Amygdala (tissue), 56 donors: ENCODE results near the gene RASSF5.

Experiments
- DNase-seq, 56 donors: peaks; one replicate each; lab custom pipeline; 2025; lab: John Stamatoyannopoulos, UW

RASSF5 gene

GRCh38 chr1:206559672-206559995 is 52.3 kb downstream of the RASSF5 start:
- DNase-seq, result no peak

GRCh38 chr1:206560007-206560716 is 52.8 kb downstream of the RASSF5 start:
- DNase-seq, result no peak

GRCh38 chr1:206563367-206564207 is 56.3 kb downstream of the RASSF5 start:
- DNase-seq, result no peak

- DNase-seq, result no peak
These were observed 58.7 kb downstream of the RASSF5 start for GRCh38 chr1:206565995-206566394.

- no peak for DNase-seq
These were observed 59.7 kb downstream of the RASSF5 start for GRCh38 chr1:206566999-206567398.

- DNase-seq, result no peak
These were observed 60.9 kb downstream of the RASSF5 start for GRCh38 chr1:206568256-206568655.

- DNase-seq, result no peak
These were observed 61.5 kb downstream of the RASSF5 start for GRCh38 chr1:206568779-206569352.

- no peak for DNase-seq
These were observed 62.2 kb downstream of the RASSF5 start for GRCh38 chr1:206569556-206569955.

- no peak for DNase-seq
These were observed 63.2 kb downstream of the RASSF5 start for GRCh38 chr1:206570529-206570928.

GRCh38 chr1:206572835-206573234 is 65.5 kb downstream of the RASSF5 start:
- DNase-seq, result no peak

GRCh38 chr1:206573319-206573718 is 66.0 kb downstream of the RASSF5 start:
- DNase-seq, result no peak

GRCh38 chr1:206573762-206574161 is 66.4 kb downstream of the RASSF5 start:
- DNase-seq, result no peak

- DNase-seq, result peak in 22 of 56 donors; percentile 4 to 57 (median 16)
These were observed 68.0 kb downstream of the RASSF5 start for GRCh38 chr1:206575165-206575893.

GRCh38 chr1:206575894-206576737 is 68.8 kb downstream of the RASSF5 start:
- DNase-seq, result no peak

- DNase-seq, result no peak
These were observed 70.3 kb downstream of the RASSF5 start for GRCh38 chr1:206577626-206578025.

- DNase-seq, result no peak
These were observed 71.0 kb downstream of the RASSF5 start for GRCh38 chr1:206578068-206578977.

GRCh38 chr1:206578978-206579374 is 71.6 kb downstream of the RASSF5 start:
- no peak for DNase-seq

- DNase-seq, result peak in 29 of 56 donors; percentile 7 to 69 (median 37)
These were observed 72.6 kb downstream of the RASSF5 start for GRCh38 chr1:206579747-206580437.
